Fibroblast of the aortic adventitia (primary cell): ENCODE results near the gene SIK2. TPM values are rescaled to one million over a fixed set of nuclear protein-coding genes. Genes with fewer than 3 reads are reported as not detected.
"Not testable (repeated sequence)": the region's sequence is repeated elsewhere in the genome, so short reads cannot be mapped to it uniquely, and the experiment has no call there.

Experiments
- DNase-seq: peaks from one replicate; pipeline ENCODE4 v3.0.0-alpha.2; 2010; ENCODE audit warnings: low read depth
- H3K4me3 ChIP-seq: 2 replicates; pipeline ENCODE4 v1.5.1; 2011; ENCODE audit warnings: low read depth, mild to moderate bottlenecking, control low read depth, low read length, moderate library complexity
- CTCF ChIP-seq: IDR thresholded peaks from 2 replicates; pipeline ENCODE4 v1.5.1; 2011; ENCODE audit warnings: mild to moderate bottlenecking, low read length, control low read depth, inconsistent platforms; ENCODE audit not compliant: insufficient read depth
- total RNA-seq: library from RNA; depleted of rRNA; stranded (reverse); fragments of >200 nt; gene quantifications from 2 replicates; pipeline ENCODE4 v1.2.3, GENCODE V29; 2012; ENCODE audit warnings: low replicate concordance

The SIK2 gene
- total RNA-seq, 1 donor = 16.6 TPM

- TF ChIP-seq CTCF = no peak
- DNase-seq = no peak
- H3K4me3 ChIP-seq = peak overlapping the region; percentile 92
Measured at GRCh38 chr11:111764621-111765020, 162.4 kb downstream of the SIK2 start.

GRCh38 chr11:111765320-111765983 lies 163.2 kb downstream of the SIK2 start:
- peak overlapping the region; percentile 92 for H3K4me3 ChIP-seq
- DNase-seq = no peak
- no peak for TF ChIP-seq CTCF

GRCh38 chr11:111765984-111766833 lies 164.0 kb downstream of the SIK2 start, which contains the start of gene PPP2R1B:
Gene PPP2R1B (minus strand): TSS chr11:111766389. CDS start chr11:111766361, 28 bp downstream.
- peak; percentile 60 for DNase-seq
- TF ChIP-seq CTCF = no peak
- peak within 1 kb of the TSS; percentile 92 for H3K4me3 ChIP-seq

- peak overlapping the region; percentile 92 for H3K4me3 ChIP-seq
- DNase-seq = no peak
- no peak for TF ChIP-seq CTCF
Measured at GRCh38 chr11:111766834-111767142, 164.5 kb downstream of the SIK2 start.

- no peak for TF ChIP-seq CTCF
- no peak for DNase-seq
- no peak overlapping the region for H3K4me3 ChIP-seq
Measured at GRCh38 chr11:111770581-111771134, 168.4 kb downstream of the SIK2 start.

- not testable (repeated sequence) for DNase-seq, H3K4me3 ChIP-seq
Measured at GRCh38 chr11:111771205-111771604, 169.0 kb downstream of the SIK2 start.

GRCh38 chr11:111772535-111772934 lies 170.3 kb downstream of the SIK2 start:
- TF ChIP-seq CTCF = no peak
- DNase-seq = no peak
- H3K4me3 ChIP-seq = no peak overlapping the region
